HG02885 (cell line): ENCODE data around the gene PPFIBP2.
A peak's percentile ranks its signal among the peaks of the same experiment; 100 is the strongest.

Experiments used
- ATAC-seq: cut with Tn5 transposase; IDR thresholded peaks from one replicate; pipeline ENCODE4 v1.9.1; 2021; ENCODE audit warnings: mild to moderate bottlenecking; ENCODE audit not compliant: unreplicated experiment, poor library complexity

PPFIBP2 gene

GRCh38 chr11:7546324-7546791 is 32.6 kb downstream of the PPFIBP2 start:
- ATAC-seq, result no peak

GRCh38 chr11:7547687-7548086 is 33.9 kb downstream of the PPFIBP2 start:
- ATAC-seq, result no peak

- ATAC-seq, result peak; percentile 92
Observed at GRCh38 chr11:7548659-7549274, 35.0 kb downstream of the PPFIBP2 start.

GRCh38 chr11:7549681-7550080 is 35.9 kb downstream of the PPFIBP2 start:
- no peak for ATAC-seq

- no peak for ATAC-seq
Observed at GRCh38 chr11:7551571-7551970, 37.8 kb downstream of the PPFIBP2 start.

GRCh38 chr11:7552666-7553065 is 38.9 kb downstream of the PPFIBP2 start:
- ATAC-seq, result no peak

- ATAC-seq, result no peak
Observed at GRCh38 chr11:7555052-7555699, 41.4 kb downstream of the PPFIBP2 start.

- ATAC-seq, result no peak
Observed at GRCh38 chr11:7558046-7558445, 44.2 kb downstream of the PPFIBP2 start.

GRCh38 chr11:7559398-7560283 is 45.8 kb downstream of the PPFIBP2 start:
- peak; percentile 51 for ATAC-seq

GRCh38 chr11:7561562-7561961 is 47.8 kb downstream of the PPFIBP2 start:
- no peak for ATAC-seq

- no peak for ATAC-seq
Observed at GRCh38 chr11:7563281-7563680, 49.5 kb downstream of the PPFIBP2 start.

- ATAC-seq, result no peak
Observed at GRCh38 chr11:7564803-7565202, 51.0 kb downstream of the PPFIBP2 start.

GRCh38 chr11:7567311-7567710 is 53.5 kb downstream of the PPFIBP2 start:
- ATAC-seq, result no peak

- ATAC-seq, result no peak
Observed at GRCh38 chr11:7569044-7569443, 55.2 kb downstream of the PPFIBP2 start.

GRCh38 chr11:7570241-7570640 is 56.4 kb downstream of the PPFIBP2 start:
- ATAC-seq, result no peak

GRCh38 chr11:7570938-7571521 is 57.2 kb downstream of the PPFIBP2 start:
- ATAC-seq, result no peak

GRCh38 chr11:7571640-7572000 is 57.8 kb downstream of the PPFIBP2 start:
- ATAC-seq, result no peak

GRCh38 chr11:7572001-7572712 is 58.4 kb downstream of the PPFIBP2 start:
- ATAC-seq, result no peak

GRCh38 chr11:7573193-7573557 is 59.4 kb downstream of the PPFIBP2 start:
- ATAC-seq, result no peak

GRCh38 chr11:7573558-7574296 is 59.9 kb downstream of the PPFIBP2 start:
- no peak for ATAC-seq
